ENCODE measurements around the gene ABTB2. TPM values are rescaled to one million over a fixed set of nuclear protein-coding genes. Genes with fewer than 3 reads are reported as not detected.

Gene ABTB2
- total RNA-seq, 2 experiments from 2014 or later, result 2.4 to 2.5 TPM

DNA sequence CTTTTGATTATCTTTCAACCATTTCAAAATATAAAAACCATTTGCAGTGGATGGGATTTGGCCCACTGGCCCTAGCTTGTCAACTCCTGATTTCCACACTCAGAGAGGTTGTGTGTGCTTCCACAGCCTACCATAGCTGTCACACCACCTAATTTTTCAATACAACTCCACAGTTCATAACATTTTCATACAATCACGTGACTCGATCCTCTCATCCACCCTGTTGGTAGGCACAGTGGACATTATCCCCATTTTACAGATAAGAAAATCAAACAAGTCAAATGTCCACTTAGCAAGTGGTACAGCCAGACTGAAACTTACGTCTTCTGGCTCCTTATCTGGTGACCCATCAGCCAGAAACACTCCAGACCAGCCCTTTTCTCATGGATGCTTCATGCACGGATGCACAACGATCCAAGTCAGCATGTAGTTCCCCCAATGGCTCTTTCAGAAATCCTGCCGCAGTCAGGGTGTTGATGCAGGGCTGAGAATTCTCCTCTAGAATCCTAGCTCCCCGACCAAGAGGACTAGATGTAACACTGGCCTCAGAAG lies 88.0 kb downstream of the ABTB2 start:
- no peak for DNase-seq
- ATAC-seq, result no peak
- no peaks in the 10 kb centered on the region for H3K36me3 Mint-ChIP-seq (ENCODE audit: low read depth)
- intact Hi-C loops (cut with micrococcal nuclease), result no loop called here
- H3K27ac Mint-ChIP-seq, result no peak overlapping the region
- ChIA-PET CTCF (interaction anchor here (0.8 kb wide), 1 partner anchor 95 kb away, joined by 3 read pairs; no protein-coding TSS in a partner anchor), POLR2A (no interaction called here)
- peaks cover 7% of the 10 kb centered on the region for H3K4me1 Mint-ChIP-seq (ENCODE audit: low read depth)
- TF ChIP-seq CTCF (IDR thresholded peaks at IDR 0.05), result no peak
- no peak overlapping the region for H3K4me3 Mint-ChIP-seq
- no peaks in the 10 kb centered on the region for H3K9me3 Mint-ChIP-seq
- no peaks in the 10 kb centered on the region for H3K27me3 Mint-ChIP-seq

DNA sequence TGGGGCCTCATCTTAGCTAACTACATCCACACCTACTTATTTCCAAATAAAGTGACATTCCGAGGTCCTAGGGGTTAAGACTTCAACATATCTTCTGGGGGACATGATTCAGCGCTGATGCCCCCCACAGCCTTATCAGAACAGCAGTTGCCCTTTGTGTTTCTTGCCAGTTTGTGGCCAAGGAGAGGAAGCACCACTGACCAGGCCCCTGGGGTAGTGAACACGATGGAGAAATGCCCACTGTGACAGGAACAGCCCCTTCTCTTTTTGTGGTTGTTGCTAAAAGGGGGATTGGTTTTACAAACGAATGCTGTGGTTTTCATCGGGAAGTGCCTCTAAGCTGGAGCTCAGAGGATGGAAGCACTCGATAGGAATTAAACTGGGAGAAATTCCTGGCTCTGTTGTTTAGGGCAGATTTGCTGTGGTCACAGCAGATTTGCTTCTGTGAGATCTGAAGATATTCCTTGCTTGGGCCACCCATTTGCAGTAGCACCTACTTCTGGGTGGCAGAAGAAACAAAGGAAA lies 88.8 kb downstream of the ABTB2 start:
- ATAC-seq (no peak), DNase-seq (no peak)
- no peak overlapping the region for H3K27ac Mint-ChIP-seq
- H3K4me1 Mint-ChIP-seq (ENCODE audit: low read depth), result peaks cover 7% of the 10 kb centered on the region
- ChIA-PET POLR2A (no interaction called here), CTCF (interaction anchor here (0.8 to 1.0 kb wide), 2 partner anchors 14 to 94 kb away, joined by 3 read pairs; no protein-coding TSS in a partner anchor)
- no peaks in the 10 kb centered on the region for H3K27me3 Mint-ChIP-seq
- H3K4me3 Mint-ChIP-seq, result no peak overlapping the region
- H3K36me3 Mint-ChIP-seq (ENCODE audit: low read depth), result no peaks in the 10 kb centered on the region
- no peaks in the 10 kb centered on the region for H3K9me3 Mint-ChIP-seq
- TF ChIP-seq CTCF (IDR thresholded peaks at IDR 0.05), result no peak
- intact Hi-C loops (cut with micrococcal nuclease), result no loop called here

GRCh38 chr11:34267417-34267816 lies 90.4 kb downstream of the ABTB2 start:
- ATAC-seq (no peak), DNase-seq (no peak)
- no peaks in the 10 kb centered on the region for H3K27me3 Mint-ChIP-seq
- H3K36me3 Mint-ChIP-seq (ENCODE audit: low read depth), result no peaks in the 10 kb centered on the region
- H3K27ac Mint-ChIP-seq, result no peak overlapping the region
- intact Hi-C loops (cut with micrococcal nuclease), result no loop called here
- no peak overlapping the region for H3K4me3 Mint-ChIP-seq
- POLR2A ChIA-PET, result no interaction called here
- CTCF ChIA-PET, result interaction anchor here (1.7 kb wide), 1 partner anchor 92 kb away, joined by 4 read pairs; no protein-coding TSS in a partner anchor
- H3K9me3 Mint-ChIP-seq, result no peaks in the 10 kb centered on the region
- TF ChIP-seq CTCF (IDR thresholded peaks at IDR 0.05), result no peak
- peaks cover 7% of the 10 kb centered on the region for H3K4me1 Mint-ChIP-seq (ENCODE audit: low read depth)

- CTCF ChIA-PET, result interaction anchor here (1.7 kb wide), 1 partner anchor 92 kb away, joined by 4 read pairs; no protein-coding TSS in a partner anchor
- no peaks in the 10 kb centered on the region for H3K36me3 Mint-ChIP-seq (ENCODE audit: low read depth)
- POLR2A ChIA-PET, result no interaction called here
- no peaks in the 10 kb centered on the region for H3K27me3 Mint-ChIP-seq
- H3K4me1 Mint-ChIP-seq (ENCODE audit: low read depth), result peaks cover 7% of the 10 kb centered on the region
- H3K4me3 Mint-ChIP-seq, result no peak overlapping the region
- ATAC-seq, result no peak
- no peak overlapping the region for H3K27ac Mint-ChIP-seq
- no peaks in the 10 kb centered on the region for H3K9me3 Mint-ChIP-seq
- DNase-seq, result no peak
- intact Hi-C loops (cut with micrococcal nuclease), result no loop called here
- no peak for TF ChIP-seq CTCF (IDR thresholded peaks at IDR 0.05)
Measured at GRCh38 chr11:34267013-34267412, 90.8 kb downstream of the ABTB2 start.

DNA sequence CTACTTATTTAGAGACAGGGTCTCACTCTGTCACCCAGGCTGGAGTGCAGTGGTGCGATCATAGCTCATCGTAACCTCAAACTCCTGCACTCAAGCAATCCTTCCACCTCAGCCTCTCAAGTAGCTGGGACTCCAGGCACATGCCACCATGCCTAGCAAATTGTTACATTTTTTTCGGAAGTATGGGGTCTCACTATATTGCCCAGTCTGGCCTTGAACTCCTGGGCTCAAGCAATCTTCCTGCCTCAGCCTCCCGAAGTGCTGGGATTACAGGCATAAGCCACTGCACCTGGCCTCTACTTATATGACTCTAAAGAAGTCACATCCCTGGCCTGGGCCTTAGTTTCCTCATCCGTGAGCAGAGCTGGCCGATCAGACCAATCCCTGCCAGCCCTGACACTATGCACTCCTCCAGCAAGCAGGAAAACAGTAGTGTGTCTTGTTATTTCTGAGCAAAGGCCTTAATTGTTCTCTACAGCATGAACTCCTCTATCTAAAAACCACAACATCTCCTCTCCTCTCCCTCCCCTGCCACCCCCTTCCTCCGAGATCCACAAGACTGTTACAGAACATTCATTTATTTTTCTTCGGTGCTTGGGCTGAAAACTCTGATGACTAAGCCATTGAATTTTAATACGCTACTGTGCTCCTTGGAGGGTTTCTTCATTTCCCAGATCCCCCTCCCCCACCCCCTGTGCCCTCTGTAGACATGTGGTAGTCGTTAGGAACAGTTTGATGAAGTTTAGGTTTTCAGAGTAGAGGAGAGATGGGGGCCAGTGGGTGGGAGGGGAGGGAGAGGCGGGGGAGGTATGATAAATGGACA lies 91.5 kb downstream of the ABTB2 start:
- H3K27me3 Mint-ChIP-seq, result no peaks in the 10 kb centered on the region
- DNase-seq (no peak), ATAC-seq (peak; percentile 17)
- TF ChIP-seq CTCF (IDR thresholded peaks at IDR 0.05), result no peak
- no peak overlapping the region for H3K4me3 Mint-ChIP-seq
- intact Hi-C loops (cut with micrococcal nuclease), result no loop called here
- no peaks in the 10 kb centered on the region for H3K9me3 Mint-ChIP-seq
- POLR2A ChIA-PET, result interaction anchor here (0.8 kb wide), 1 partner anchor 236 kb away, joined by 3 read pairs; no protein-coding TSS in a partner anchor
- H3K4me1 Mint-ChIP-seq (ENCODE audit: low read depth), result peaks cover 7% of the 10 kb centered on the region
- no peak overlapping the region for H3K27ac Mint-ChIP-seq
- CTCF ChIA-PET, result interaction anchor here (1.7 kb wide), 1 partner anchor 91 kb away, joined by 4 read pairs; no protein-coding TSS in a partner anchor
- no peaks in the 10 kb centered on the region for H3K36me3 Mint-ChIP-seq (ENCODE audit: low read depth)

All from activated CD8-positive, alpha-beta T cell treated with anti-CD3 and anti-CD28 coated beads for 36 hours (primary cell).